OCI-LY3 (cell line): ENCODE data around the gene LONRF3.

ENCODE experiments used
- EZH2phosphoT487 ChIP-seq: fragments of 200-600 bp; shearing (Covaris generic); IDR thresholded peaks from 2 replicates; pipeline ENCODE4 v1.6.1; 2018; ENCODE audit warnings: antibody characterized with exemption, mixed run types, low read depth
- TF ChIP-seq, protein P1 (sequence below): fragments of 200-600, 300-600 bp; sonication (generic); IDR thresholded peaks from 2 replicates; pipeline ENCODE4 v1.5.1; 2014; ENCODE audit warnings: antibody characterized with exemption, low read length, low read depth

GRCh38 chrX:118948270-118948669 is 26.1 kb upstream of the LONRF3 start:
- TF ChIP-seq, protein P1, sequence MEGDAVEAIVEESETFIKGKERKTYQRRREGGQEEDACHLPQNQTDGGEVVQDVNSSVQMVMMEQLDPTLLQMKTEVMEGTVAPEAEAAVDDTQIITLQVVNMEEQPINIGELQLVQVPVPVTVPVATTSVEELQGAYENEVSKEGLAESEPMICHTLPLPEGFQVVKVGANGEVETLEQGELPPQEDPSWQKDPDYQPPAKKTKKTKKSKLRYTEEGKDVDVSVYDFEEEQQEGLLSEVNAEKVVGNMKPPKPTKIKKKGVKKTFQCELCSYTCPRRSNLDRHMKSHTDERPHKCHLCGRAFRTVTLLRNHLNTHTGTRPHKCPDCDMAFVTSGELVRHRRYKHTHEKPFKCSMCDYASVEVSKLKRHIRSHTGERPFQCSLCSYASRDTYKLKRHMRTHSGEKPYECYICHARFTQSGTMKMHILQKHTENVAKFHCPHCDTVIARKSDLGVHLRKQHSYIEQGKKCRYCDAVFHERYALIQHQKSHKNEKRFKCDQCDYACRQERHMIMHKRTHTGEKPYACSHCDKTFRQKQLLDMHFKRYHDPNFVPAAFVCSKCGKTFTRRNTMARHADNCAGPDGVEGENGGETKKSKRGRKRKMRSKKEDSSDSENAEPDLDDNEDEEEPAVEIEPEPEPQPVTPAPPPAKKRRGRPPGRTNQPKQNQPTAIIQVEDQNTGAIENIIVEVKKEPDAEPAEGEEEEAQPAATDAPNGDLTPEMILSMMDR = no peak
- TF ChIP-seq EZH2phosphoT487 = no peak
